T-helper 17 cell (primary cell): Measurements from ENCODE around the gene JMJD1C. TPM values are rescaled to one million over a fixed set of nuclear protein-coding genes. Genes with fewer than 3 reads are reported as not detected.
A peak's percentile ranks its signal among the peaks of the same experiment; 100 is the strongest.

Experiments used
- ATAC-seq: fragments of 150-1000 bp; cut with Tn5 transposase; 2 replicates; pipeline ENCODE4 v1.10.0; 2021; ENCODE audit warnings: mild to moderate bottlenecking, moderate library complexity
- DNase-seq, 3 donors: peaks; one replicate each; pipeline versions ENCODE4 v3.0.0 to v3.0.0-alpha.2; 2020 to 2021
- H3K9me3 ChIP-seq: one replicate; pipeline ENCODE4 v1.7.0; 2013; ENCODE audit warnings: low read length, mild to moderate bottlenecking; ENCODE audit not compliant: control insufficient read depth, poor library complexity, severe bottlenecking
- H3K27ac Mint-ChIP-seq: one replicate; pipeline ENCODE4 v1.8.0; 2022; ENCODE audit warnings: mild to moderate bottlenecking, moderate library complexity, mixed read lengths
- H3K27me3 Mint-ChIP-seq: one replicate; pipeline ENCODE4 v1.8.0; 2022; ENCODE audit warnings: mixed read lengths
- H3K36me3 Mint-ChIP-seq: one replicate; pipeline ENCODE4 v1.8.0; 2022; ENCODE audit warnings: low read depth, mixed read lengths
- H3K4me1 Mint-ChIP-seq: one replicate; pipeline ENCODE4 v1.8.0; 2022; ENCODE audit warnings: mild to moderate bottlenecking, mixed read lengths
- H3K4me3 Mint-ChIP-seq: one replicate; pipeline ENCODE4 v1.8.0; 2022; ENCODE audit warnings: mild to moderate bottlenecking, moderate library complexity, mixed read lengths
- total RNA-seq, 4 donors: library from RNA in 2 of 4; stranded (reverse) in 2 of 4; gene quantifications; one replicate each; pipeline ENCODE4 v1.2.3 and lab custom pipeline; 2022 to 2026

Gene JMJD1C
- total RNA-seq, 2 donors from 2014 or later: 215 to 279 TPM

GRCh38 chr10:63438506-63439498, 27.0 kb downstream of the JMJD1C start:
- no peak overlapping the region for H3K27ac Mint-ChIP-seq
- DNase-seq: no peak
- ATAC-seq: no peak
- peaks cover 24% of the 10 kb centered on the region for H3K4me1 Mint-ChIP-seq
- no peaks in the 10 kb centered on the region for H3K27me3 Mint-ChIP-seq
- H3K9me3 ChIP-seq: no peaks in the 10 kb centered on the region
- no peak overlapping the region for H3K4me3 Mint-ChIP-seq
- H3K36me3 Mint-ChIP-seq: no peaks in the 10 kb centered on the region

- Mint-ChIP-seq H3K27ac (no peak overlapping the region), H3K27me3 (no peaks in the 10 kb centered on the region), H3K36me3 (peaks cover under 1% of the 10 kb centered on the region), H3K4me3 (no peak overlapping the region), H3K4me1 (peaks cover 22% of the 10 kb centered on the region)
- ATAC-seq: no peak
- no peak for DNase-seq
- no peaks in the 10 kb centered on the region for H3K9me3 ChIP-seq
Measured at GRCh38 chr10:63437116-63437949, 28.4 kb downstream of the JMJD1C start.

- Mint-ChIP-seq H3K27me3 (no peaks in the 10 kb centered on the region), H3K36me3 (peaks cover 3% of the 10 kb centered on the region), H3K4me3 (no peak overlapping the region), H3K4me1 (peaks cover 16% of the 10 kb centered on the region), H3K27ac (no peak overlapping the region)
- DNase-seq (no peak), ATAC-seq (no peak)
- no peaks in the 10 kb centered on the region for H3K9me3 ChIP-seq
Measured at GRCh38 chr10:63436225-63436624, 29.6 kb downstream of the JMJD1C start.

- Mint-ChIP-seq H3K4me3 (no peak overlapping the region), H3K27ac (no peak overlapping the region), H3K4me1 (peaks cover 20% of the 10 kb centered on the region), H3K36me3 (peaks cover 3% of the 10 kb centered on the region), H3K27me3 (no peaks in the 10 kb centered on the region)
- ATAC-seq: no peak
- no peak for DNase-seq
- H3K9me3 ChIP-seq: no peaks in the 10 kb centered on the region
Measured at GRCh38 chr10:63434866-63435854, 30.6 kb downstream of the JMJD1C start.

GRCh38 chr10:63431962-63432797, 33.6 kb downstream of the JMJD1C start:
- ATAC-seq (no peak), DNase-seq (no peak)
- H3K36me3 Mint-ChIP-seq: peaks cover 3% of the 10 kb centered on the region
- H3K4me1 Mint-ChIP-seq: peaks cover 33% of the 10 kb centered on the region
- no peak overlapping the region for H3K4me3 Mint-ChIP-seq
- no peaks in the 10 kb centered on the region for H3K27me3 Mint-ChIP-seq
- no peak overlapping the region for H3K27ac Mint-ChIP-seq
- H3K9me3 ChIP-seq: no peaks in the 10 kb centered on the region

GRCh38 chr10:63430999-63431356, 34.8 kb downstream of the JMJD1C start:
- H3K27ac Mint-ChIP-seq: no peak overlapping the region
- ATAC-seq (no peak), DNase-seq (no peak)
- no peaks in the 10 kb centered on the region for H3K27me3 Mint-ChIP-seq
- H3K36me3 Mint-ChIP-seq: peaks cover 3% of the 10 kb centered on the region
- H3K9me3 ChIP-seq: no peaks in the 10 kb centered on the region
- H3K4me3 Mint-ChIP-seq: no peak overlapping the region
- peaks cover 33% of the 10 kb centered on the region for H3K4me1 Mint-ChIP-seq

GRCh38 chr10:63430091-63430998, 35.4 kb downstream of the JMJD1C start:
- H3K27ac Mint-ChIP-seq: peak overlapping the region; percentile 59
- peaks cover 33% of the 10 kb centered on the region for H3K4me1 Mint-ChIP-seq
- H3K36me3 Mint-ChIP-seq: peaks cover 3% of the 10 kb centered on the region
- no peak for ATAC-seq
- no peaks in the 10 kb centered on the region for H3K9me3 ChIP-seq
- no peak overlapping the region for H3K4me3 Mint-ChIP-seq
- DNase-seq: no peak
- H3K27me3 Mint-ChIP-seq: no peaks in the 10 kb centered on the region

GRCh38 chr10:63429281-63429680, 36.5 kb downstream of the JMJD1C start:
- no peak for ATAC-seq
- H3K9me3 ChIP-seq: no peaks in the 10 kb centered on the region
- no peak for DNase-seq
- peak overlapping the region; percentile 61 for H3K4me3 Mint-ChIP-seq
- peaks cover 3% of the 10 kb centered on the region for H3K36me3 Mint-ChIP-seq
- no peaks in the 10 kb centered on the region for H3K27me3 Mint-ChIP-seq
- peaks cover 27% of the 10 kb centered on the region for H3K4me1 Mint-ChIP-seq
- peak overlapping the region; percentile 59 for H3K27ac Mint-ChIP-seq

GRCh38 chr10:63427013-63427412, 38.8 kb downstream of the JMJD1C start:
- no peaks in the 10 kb centered on the region for H3K9me3 ChIP-seq
- no peak for ATAC-seq
- no peak for DNase-seq
- no peaks in the 10 kb centered on the region for H3K36me3 Mint-ChIP-seq
- no peak overlapping the region for H3K4me3 Mint-ChIP-seq
- H3K27ac Mint-ChIP-seq: no peak overlapping the region
- H3K4me1 Mint-ChIP-seq: peaks cover 27% of the 10 kb centered on the region
- H3K27me3 Mint-ChIP-seq: no peaks in the 10 kb centered on the region

GRCh38 chr10:63425512-63425911, 40.3 kb downstream of the JMJD1C start:
- Mint-ChIP-seq H3K4me3 (no peak overlapping the region), H3K36me3 (no peaks in the 10 kb centered on the region), H3K27me3 (no peaks in the 10 kb centered on the region), H3K27ac (no peak overlapping the region), H3K4me1 (peaks cover 33% of the 10 kb centered on the region)
- no peak for DNase-seq
- no peaks in the 10 kb centered on the region for H3K9me3 ChIP-seq
- ATAC-seq: no peak

GRCh38 chr10:63424576-63424975, 41.2 kb downstream of the JMJD1C start:
- Mint-ChIP-seq H3K27me3 (no peaks in the 10 kb centered on the region), H3K27ac (no peak overlapping the region), H3K4me1 (peaks cover 26% of the 10 kb centered on the region), H3K36me3 (no peaks in the 10 kb centered on the region), H3K4me3 (no peak overlapping the region)
- DNase-seq: no peak
- H3K9me3 ChIP-seq: no peaks in the 10 kb centered on the region
- no peak for ATAC-seq
